Dermis blood vessel endothelial cell (primary cell): ENCODE results near the gene DYNLT1. TPM values are rescaled to one million over a fixed set of nuclear protein-coding genes. Genes with fewer than 3 reads are reported as not detected.
"Not testable (repeated sequence)": the region's sequence is repeated elsewhere in the genome, so short reads cannot be mapped to it uniquely, and the experiment has no call there.

Source experiments
- DNase-seq: peaks from one replicate; pipeline ENCODE4 v3.0.0; 2010
- total RNA-seq: library from RNA; depleted of rRNA; stranded (reverse); fragments of >200 nt; gene quantifications from 2 replicates; pipeline ENCODE4 v1.2.3, GENCODE V29; 2014

DYNLT1 gene
- total RNA-seq = 68.1 and 80.2 TPM in 2 replicates

- peak; percentile 93 for DNase-seq
These were observed at the start of gene DYNLT1 for GRCh38 chr6:158644231-158645063. Gene DYNLT1, minus strand, starts transcription at chr6:158644743. Its CDS starts 35 bp downstream, at chr6:158644708.

GRCh38 chr6:158688860-158689259 lies 44.3 kb upstream of the DYNLT1 start:
- peak; percentile 36 for DNase-seq

GRCh38 chr6:158687506-158687905 lies 43.0 kb upstream of the DYNLT1 start:
- no peak for DNase-seq

DNA sequence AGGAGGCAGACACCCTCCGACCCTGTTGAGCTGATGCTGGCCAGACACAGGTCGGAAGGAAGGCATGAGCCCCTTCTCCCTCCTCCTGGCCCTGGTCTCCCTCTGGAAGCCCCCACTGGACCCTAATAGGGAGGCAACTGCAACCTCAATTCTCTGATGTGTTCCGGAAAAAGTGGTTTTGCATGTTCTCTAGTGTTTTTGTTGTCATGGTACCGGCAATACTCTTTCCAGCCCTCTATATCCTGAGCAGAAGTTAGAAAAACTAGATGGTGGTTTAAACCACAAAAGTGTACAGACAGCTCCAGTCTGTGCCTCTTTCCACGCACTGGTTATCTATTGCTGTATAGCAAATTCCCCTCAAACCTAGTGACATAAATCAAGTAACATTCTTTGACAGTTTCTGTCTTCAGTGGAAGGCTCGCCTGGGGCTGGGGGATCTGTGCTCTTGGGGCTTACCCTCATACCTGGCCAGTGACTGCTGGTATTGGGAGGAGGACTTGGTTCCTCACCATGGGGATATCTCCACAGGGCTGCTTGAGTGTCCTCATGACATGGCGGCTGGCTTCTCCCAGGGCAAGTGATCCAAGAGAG lies 42.3 kb upstream of the DYNLT1 start:
- no peak for DNase-seq

GRCh38 chr6:158686311-158686710 lies 41.8 kb upstream of the DYNLT1 start:
- DNase-seq = no peak

DNA sequence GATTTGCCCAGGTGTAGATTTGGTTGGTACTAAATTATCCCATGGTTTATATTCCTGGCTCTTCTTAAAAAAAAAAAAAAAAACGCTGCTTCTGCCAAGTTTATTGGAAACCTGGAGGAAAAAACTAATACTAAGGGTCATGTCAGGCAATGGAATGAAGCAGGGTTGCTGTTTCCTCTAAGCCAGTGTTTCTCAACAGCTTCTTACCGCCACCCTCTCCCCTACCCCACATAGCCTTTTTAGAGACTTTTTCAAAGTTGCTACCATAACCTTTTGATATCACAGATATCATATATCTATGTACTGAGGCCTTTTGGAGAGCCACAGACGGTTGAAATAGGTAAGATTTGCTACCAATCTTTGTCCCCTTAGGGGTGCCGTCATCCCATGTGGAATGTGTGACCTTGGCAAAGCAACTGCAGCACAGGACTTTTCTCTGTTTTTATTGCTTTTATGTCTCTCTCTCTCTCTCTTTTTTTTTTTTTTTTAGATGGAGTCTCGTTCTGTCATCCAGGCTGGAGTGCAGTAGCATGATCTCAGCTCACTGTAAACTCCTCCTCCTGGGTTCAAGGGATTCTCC lies 40.3 kb upstream of the DYNLT1 start:
- DNase-seq = no peak

- no peak for DNase-seq
These were observed 39.8 kb upstream of the DYNLT1 start for GRCh38 chr6:158684311-158684710.

- no peak for DNase-seq
These were observed 35.9 kb upstream of the DYNLT1 start for GRCh38 chr6:158680481-158680880.

DNA sequence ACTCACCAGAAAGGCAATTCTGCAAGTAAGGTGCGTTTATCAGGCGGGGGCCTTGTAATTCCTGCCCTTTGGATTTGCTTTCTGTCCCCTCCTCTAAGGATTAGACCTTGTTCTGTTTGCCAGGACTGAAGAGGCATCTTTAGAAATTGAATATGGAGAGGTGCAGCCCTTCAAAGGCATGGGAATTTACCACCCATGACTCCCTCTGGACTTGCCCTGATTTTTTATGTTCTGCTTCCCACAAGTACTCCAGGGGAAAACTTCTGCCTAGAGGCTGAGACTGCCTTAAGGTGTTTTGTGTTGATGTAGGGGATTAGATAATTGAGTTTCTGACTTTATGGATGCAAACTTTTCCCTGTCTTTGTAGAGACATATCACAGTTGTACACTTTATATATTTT lies 35.5 kb upstream of the DYNLT1 start:
- DNase-seq = no peak

- DNase-seq = no peak
These were observed 33.5 kb upstream of the DYNLT1 start for GRCh38 chr6:158677906-158678578.

- DNase-seq = not testable (repeated sequence)
These were observed 32.6 kb upstream of the DYNLT1 start for GRCh38 chr6:158677094-158677493.

DNA sequence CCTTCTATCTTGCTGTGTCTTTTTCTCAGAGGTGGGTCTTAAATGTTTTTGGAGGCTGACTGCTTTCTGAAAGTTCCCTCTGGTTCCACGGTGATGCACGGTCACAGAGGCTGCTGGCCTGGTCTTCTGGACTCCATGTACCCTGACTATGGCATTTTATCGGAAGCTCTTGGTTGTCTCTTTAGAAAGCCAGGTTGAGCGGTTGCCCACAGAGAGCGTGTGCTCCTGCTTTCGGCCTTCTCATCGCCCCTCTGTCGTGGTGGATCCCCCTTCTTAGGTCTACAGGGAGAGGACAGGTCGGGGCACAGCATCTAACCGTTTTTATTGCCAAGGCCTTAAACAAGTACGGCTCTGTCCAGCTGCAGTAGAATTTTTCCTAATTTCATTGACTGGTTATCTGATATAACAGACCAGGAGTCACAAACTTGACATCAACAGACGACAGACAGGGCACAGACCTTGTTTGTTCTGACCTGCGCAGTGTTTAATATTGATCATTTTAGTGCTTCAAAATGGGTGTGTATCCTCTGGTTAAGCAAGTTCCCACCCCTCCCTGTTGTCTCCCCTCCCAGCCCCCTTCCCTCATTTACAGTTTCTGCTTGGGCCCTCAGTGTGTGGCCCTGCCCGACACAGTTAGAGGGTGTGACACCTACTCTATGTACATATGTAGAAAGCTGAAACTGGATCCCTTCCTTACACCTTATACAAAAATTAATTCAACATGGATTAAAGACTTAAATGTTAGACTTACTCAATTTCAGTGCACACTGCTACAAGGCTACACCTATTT lies 30.0 kb upstream of the DYNLT1 start:
- DNase-seq = no peak

DNA sequence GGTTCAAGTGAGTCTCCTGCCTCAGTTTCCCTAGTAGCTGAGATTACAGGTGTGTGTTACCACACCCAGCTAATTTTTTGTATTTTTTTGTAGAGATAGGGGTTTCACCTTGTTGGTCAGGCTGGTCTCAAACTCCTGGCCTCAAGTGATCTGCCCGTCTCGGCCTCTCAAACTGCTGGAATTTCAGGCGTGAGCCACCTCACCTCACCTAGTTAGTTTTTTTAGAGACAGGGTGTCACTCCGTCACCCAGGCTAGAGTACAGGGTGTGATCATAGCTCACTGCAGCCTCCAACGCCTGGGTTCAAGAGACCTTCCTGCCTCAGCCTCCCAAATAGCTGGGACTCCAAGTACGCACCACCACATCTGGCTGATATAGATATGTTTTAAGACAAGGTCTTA lies 28.2 kb upstream of the DYNLT1 start:
- DNase-seq = no peak

GRCh38 chr6:158672119-158672518 lies 27.6 kb upstream of the DYNLT1 start:
- DNase-seq = not testable (repeated sequence)

DNA sequence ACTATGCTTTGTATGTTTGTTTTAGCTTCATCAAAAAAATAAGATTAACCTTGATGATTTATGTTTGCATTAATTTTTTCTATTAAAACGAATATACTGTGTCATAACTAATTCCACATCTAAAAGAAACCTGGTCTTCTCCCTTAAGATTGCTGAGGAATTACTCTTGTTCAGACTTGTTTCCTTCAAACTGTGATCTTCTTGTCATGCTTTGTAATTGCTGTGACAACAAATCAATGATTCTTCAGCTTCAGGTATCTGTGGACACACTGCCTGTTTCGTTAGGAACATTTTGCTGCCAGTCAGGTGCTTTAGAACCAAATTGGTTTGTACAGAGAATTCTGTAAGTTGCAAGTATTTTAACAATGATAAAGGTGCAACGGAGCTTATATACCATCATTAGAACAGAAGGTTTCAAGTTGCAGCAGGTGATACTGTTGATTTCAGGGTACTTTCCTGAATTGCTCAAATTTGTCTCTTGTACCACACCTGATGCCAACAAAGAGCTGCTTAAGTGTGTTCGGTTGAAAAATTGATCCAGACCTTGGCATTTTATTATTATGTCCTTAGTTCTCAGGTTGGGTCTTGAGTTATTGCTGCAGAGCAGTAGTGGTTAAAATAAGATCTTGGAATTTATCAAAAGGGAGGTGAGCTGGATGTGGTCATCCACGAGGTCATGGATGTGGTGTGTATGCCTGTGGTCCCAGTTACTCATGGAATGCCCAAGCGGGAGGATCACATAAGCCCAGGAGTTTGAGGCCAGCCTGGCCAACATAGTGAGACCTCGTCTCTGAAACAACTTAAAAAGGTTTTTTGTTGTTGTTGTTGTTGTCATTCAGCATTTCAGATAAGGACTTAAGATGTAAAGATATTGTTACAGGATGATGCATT lies 24.8 kb upstream of the DYNLT1 start:
- no peak for DNase-seq

DNA sequence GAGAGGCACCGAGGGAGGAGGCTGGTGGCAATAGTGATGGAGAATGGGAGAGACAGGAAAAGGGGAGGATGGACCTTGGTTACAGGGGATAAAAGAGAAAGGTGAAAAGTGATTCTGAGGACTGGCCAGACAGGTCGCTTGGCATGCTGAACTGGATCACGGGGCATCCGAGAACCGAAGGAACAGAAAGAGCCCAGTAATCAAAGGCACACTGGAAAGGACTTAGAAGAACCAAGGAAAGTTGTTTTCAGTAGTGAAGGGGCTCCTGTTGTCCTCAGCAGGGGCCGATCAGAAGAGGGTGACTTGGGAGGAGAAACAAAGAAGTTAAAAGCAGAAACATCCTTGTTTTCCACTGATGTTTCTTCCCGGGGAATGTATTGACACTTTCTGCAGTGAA lies 24.2 kb upstream of the DYNLT1 start:
- no peak for DNase-seq

DNA sequence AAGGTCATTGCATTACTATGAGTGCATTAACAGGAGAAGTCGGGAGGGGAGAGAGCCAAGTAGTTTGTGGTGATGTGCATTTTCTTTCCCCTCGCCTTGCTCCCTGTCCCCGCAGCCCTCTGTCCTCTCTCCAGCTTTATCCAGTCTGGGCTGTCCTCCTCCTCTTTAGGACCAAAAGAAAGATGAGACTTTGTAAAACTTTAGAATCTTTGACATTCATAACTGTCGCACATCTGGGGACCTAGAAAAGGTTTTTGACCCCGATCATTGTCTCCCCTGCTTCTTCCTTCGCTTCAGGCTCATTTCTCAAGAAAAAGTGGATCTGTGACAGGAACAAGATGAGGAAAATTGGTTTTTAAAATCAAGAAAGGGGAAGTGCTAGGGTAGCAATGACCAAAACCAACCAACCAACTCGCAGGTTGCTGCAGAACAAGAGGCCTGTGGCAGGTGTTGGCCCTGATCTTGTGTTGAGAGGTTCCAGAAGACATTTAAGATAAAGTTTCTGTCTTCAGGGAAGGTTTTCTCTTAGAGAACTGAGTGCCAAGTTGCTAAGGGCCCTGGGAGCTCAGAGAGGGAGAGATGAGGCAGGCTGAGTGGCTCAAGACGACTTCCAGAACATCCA lies 22.9 kb upstream of the DYNLT1 start:
- no peak for DNase-seq

- no peak for DNase-seq
These were observed 22.3 kb upstream of the DYNLT1 start for GRCh38 chr6:158666628-158667359.

DNA sequence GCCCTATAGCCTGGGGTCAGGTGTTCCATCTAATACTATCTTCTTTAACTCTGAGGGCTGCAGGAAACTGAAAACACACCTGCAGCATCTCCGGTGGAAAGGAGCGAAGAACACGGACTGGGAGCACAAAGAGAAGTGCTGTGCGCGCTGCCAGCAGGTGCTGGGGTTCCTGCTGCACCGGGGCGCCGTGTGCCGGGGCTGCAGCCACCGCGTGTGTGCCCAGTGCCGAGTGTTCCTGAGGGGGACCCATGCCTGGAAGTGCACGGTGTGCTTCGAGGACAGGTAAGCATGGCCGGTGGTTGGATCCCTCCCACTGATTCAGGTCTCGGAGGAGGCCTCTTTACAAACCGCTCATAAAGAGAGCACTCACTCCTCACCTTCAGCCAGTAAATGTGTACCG lies 20.8 kb upstream of the DYNLT1 start:
- DNase-seq = no peak

- no peak for DNase-seq
These were observed 19.2 kb upstream of the DYNLT1 start for GRCh38 chr6:158663625-158664165.
